HEK293 (cell line): Measurements from ENCODE around the gene MSH5.

Experiments
- ZNF530 ChIP-seq: fragments of 450-650 bp; formaldehyde crosslinking; IDR thresholded peaks from 2 replicates; pipeline ENCODE4 v1.5.1; 2016; ENCODE audit warnings: low read depth, missing biosample characterization, missing genetic modification characterization
- ZNF544 ChIP-seq: fragments of 450-650 bp; formaldehyde crosslinking; IDR thresholded peaks from 2 replicates; pipeline ENCODE4 v1.5.0; 2017; ENCODE audit warnings: missing biosample characterization, missing genetic modification characterization
- TF ChIP-seq, protein P1 (sequence below): fragments of 450-650 bp; formaldehyde crosslinking; IDR thresholded peaks from 2 replicates; pipeline ENCODE4 v1.5.1; 2016; ENCODE audit warnings: missing biosample characterization, missing genetic modification characterization

DNA sequence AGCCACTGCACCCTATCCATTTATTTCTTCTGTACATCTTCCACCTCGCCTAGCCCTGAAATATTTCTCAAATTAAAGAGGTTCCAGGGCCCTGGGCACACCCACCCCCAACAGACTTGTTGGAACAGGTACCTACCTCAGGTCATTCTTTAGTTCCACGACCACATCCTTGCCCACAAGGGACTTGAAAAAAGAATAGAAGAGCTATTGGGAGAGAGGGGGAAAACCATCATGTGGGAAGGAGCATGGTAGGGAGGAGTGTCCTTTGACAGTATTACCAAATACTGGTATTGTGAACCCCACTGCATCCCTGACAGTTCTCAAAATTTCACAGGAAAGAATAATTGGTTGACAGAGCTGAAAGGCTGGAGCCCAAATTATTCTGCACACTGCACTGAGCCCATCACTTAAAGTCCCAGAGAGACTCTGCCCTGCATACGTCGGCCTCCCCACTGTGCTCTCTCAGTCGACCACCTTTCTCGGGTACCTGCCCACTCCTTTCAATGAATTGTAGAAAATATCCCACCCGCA is 66.2 kb downstream of the MSH5 start:
- TF ChIP-seq, protein P1, sequence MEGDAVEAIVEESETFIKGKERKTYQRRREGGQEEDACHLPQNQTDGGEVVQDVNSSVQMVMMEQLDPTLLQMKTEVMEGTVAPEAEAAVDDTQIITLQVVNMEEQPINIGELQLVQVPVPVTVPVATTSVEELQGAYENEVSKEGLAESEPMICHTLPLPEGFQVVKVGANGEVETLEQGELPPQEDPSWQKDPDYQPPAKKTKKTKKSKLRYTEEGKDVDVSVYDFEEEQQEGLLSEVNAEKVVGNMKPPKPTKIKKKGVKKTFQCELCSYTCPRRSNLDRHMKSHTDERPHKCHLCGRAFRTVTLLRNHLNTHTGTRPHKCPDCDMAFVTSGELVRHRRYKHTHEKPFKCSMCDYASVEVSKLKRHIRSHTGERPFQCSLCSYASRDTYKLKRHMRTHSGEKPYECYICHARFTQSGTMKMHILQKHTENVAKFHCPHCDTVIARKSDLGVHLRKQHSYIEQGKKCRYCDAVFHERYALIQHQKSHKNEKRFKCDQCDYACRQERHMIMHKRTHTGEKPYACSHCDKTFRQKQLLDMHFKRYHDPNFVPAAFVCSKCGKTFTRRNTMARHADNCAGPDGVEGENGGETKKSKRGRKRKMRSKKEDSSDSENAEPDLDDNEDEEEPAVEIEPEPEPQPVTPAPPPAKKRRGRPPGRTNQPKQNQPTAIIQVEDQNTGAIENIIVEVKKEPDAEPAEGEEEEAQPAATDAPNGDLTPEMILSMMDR: no peak
- TF ChIP-seq ZNF530: no peak
- TF ChIP-seq ZNF544 (tag by site-specific recombination): no peak
